Esophagus muscularis mucosa (tissue), 4 donors: ENCODE measurements around the gene LENEP.

Experiments
- EP300 ChIP-seq: sonication (generic); formaldehyde crosslinking; IDR thresholded peaks from one replicate; pipeline ENCODE4 v1.6.1; 2017; ENCODE audit warnings: antibody characterized with exemption
- POLR2A ChIP-seq: fragments of 450-650 bp; IDR thresholded peaks from one replicate; pipeline ENCODE4 v1.6.1; 2017; ENCODE audit warnings: antibody characterized with exemption, moderate library complexity, mild to moderate bottlenecking, low read depth
- POLR2AphosphoS5 ChIP-seq, 2 donors: sonication (generic); formaldehyde crosslinking; IDR thresholded peaks; one replicate each; pipeline ENCODE4 v1.6.1; 2017; ENCODE audit warnings: antibody characterized with exemption in 2 of 2
- TF ChIP-seq, protein P1 (sequence below), 3 experiments: fragments of 200-600 bp in 2 of 3; fragments of 450-650 bp in 1 of 3; sonication (generic) in 2 of 3; IDR thresholded peaks; one replicate each; pipeline ENCODE4 v1.5.1; 2017 to 2019; ENCODE audit warnings: antibody characterized with exemption in 3 of 3, mild to moderate bottlenecking in 2 of 3, moderate library complexity in 1 of 3

DNA sequence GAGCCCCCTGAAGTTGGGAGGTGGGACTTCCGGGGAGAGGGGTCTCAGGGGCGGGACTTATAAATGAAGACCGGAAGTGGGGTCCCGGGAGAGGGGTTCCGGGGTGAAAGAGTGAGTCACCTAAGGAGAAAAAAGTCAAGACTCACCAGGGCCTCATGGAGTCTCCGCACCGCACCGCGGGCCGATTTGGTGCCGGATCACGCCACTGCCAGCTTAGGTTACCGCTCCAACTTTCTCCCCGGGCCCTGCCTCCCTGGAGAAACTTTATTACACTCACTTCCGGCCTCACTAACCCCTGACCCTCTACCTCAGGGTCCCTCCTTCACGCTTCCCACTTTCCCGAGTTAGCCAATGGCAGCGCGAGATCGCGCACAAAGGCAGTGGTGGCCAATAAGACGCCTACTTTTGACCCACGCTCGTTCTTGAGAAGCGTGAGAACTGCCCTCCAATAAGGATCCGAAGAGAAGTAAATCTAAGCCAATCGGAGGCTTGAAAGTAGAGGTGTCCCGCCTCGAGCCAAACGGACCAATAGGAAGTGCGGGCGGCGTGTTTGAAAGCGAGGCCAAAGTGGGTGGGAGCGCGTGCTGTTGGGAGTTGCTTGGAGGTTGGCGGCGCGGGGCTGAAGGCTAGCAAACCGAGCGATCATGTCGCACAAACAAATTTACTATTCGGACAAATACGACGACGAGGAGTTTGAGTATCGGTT lies 19.1 kb upstream of the LENEP start, which contains the start of gene CKS1B:
- TF ChIP-seq, protein P1, sequence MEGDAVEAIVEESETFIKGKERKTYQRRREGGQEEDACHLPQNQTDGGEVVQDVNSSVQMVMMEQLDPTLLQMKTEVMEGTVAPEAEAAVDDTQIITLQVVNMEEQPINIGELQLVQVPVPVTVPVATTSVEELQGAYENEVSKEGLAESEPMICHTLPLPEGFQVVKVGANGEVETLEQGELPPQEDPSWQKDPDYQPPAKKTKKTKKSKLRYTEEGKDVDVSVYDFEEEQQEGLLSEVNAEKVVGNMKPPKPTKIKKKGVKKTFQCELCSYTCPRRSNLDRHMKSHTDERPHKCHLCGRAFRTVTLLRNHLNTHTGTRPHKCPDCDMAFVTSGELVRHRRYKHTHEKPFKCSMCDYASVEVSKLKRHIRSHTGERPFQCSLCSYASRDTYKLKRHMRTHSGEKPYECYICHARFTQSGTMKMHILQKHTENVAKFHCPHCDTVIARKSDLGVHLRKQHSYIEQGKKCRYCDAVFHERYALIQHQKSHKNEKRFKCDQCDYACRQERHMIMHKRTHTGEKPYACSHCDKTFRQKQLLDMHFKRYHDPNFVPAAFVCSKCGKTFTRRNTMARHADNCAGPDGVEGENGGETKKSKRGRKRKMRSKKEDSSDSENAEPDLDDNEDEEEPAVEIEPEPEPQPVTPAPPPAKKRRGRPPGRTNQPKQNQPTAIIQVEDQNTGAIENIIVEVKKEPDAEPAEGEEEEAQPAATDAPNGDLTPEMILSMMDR (IDR thresholded peaks at IDR 0.05), result no peak
- peak; percentile 77 for TF ChIP-seq POLR2A
- TF ChIP-seq EP300, result no peak
- TF ChIP-seq POLR2AphosphoS5 (IDR thresholded peaks at IDR 0.05), result peak in 1 of 2 donors; percentile 82
